H1 (cell line): ENCODE data around the gene OR52E2. TPM values are rescaled to one million over a fixed set of nuclear protein-coding genes. Genes with fewer than 3 reads are reported as not detected.

Source experiments
- CTCF ChIA-PET: fragments of 300-600 bp; sonication (Branson Sonifier 250); formaldehyde crosslinking; loops from one replicate; lab custom pipeline; 2021; ENCODE audit not compliant: partially characterized antibody; lab: Charles Lee
- POLR2A ChIA-PET: fragments of 300-600 bp; sonication (Branson Sonifier 250); formaldehyde crosslinking; loops from one replicate; lab custom pipeline; 2021; ENCODE audit warnings: inconsistent platforms; ENCODE audit not compliant: partially characterized antibody; lab: Charles Lee
- DNase-seq, 2 experiments: peaks; one replicate each; pipeline versions ENCODE4 v3.0.0 to v3.0.0-alpha.2; 2010 to 2022; ENCODE audit warnings: low spot score in 2 of 2, low read depth in 1 of 2, mixed read lengths in 1 of 2
- FAIRE-seq: peaks from 2 replicates; lab custom pipeline; 2011; peaks lifted over from hg19 to GRCh38; lab: Jason Lieb, UNC
- H2AFZ ChIP-seq: 2 replicates; pipeline ENCODE4 v1.8.1; 2012; ENCODE audit warnings: low read length, inconsistent platforms
- H2AK5ac ChIP-seq: 2 replicates; pipeline ENCODE4 v1.6.1; 2013; ENCODE audit warnings: low read depth, low read length
- H2BK120ac ChIP-seq: replicated peaks from 2 replicates; pipeline ENCODE3; 2013; ENCODE audit warnings: low read depth, low read length, inconsistent platforms
- H2BK12ac ChIP-seq: 2 replicates; pipeline ENCODE4 v1.6.1; 2013; ENCODE audit warnings: low read depth, low read length
- H2BK15ac ChIP-seq: 2 replicates; pipeline ENCODE4 v1.6.1; 2013; ENCODE audit warnings: low read length
- H2BK20ac ChIP-seq: 2 replicates; pipeline ENCODE4 v1.6.1; 2013; ENCODE audit warnings: low read length
- H2BK5ac ChIP-seq: 2 replicates; pipeline ENCODE4 v1.6.1; 2013; ENCODE audit warnings: low read depth, low read length
- H3K14ac ChIP-seq: 2 replicates; pipeline ENCODE4 v1.6.1; 2013; ENCODE audit warnings: inconsistent platforms; ENCODE audit not compliant: insufficient read length
- H3K18ac ChIP-seq: 2 replicates; pipeline ENCODE4 v1.6.1; 2013; ENCODE audit warnings: low read length; ENCODE audit errors: extremely low read depth
- H3K23ac ChIP-seq: 2 replicates; pipeline ENCODE4 v1.6.1; 2013; ENCODE audit warnings: inconsistent platforms; ENCODE audit not compliant: insufficient read length
- H3K23me2 ChIP-seq: 2 replicates; pipeline ENCODE4 v1.6.1; 2013; ENCODE audit warnings: low read depth, low read length
- H3K27ac ChIP-seq: 2 replicates; pipeline ENCODE4 v1.6.1; 2011; ENCODE audit warnings: low read depth, low read length, inconsistent platforms
- H3K27me3 ChIP-seq, 4 experiments: replicated peaks in 1 of 4; 1 replicate in 1 of 4; 2 replicates in 3 of 4; pipeline versions ENCODE4 v1.6.1 to v1.8.1; 2011 to 2013; ENCODE audit warnings: low read length in 3 of 4, mild to moderate bottlenecking in 3 of 4, inconsistent platforms in 2 of 4, mixed read lengths in 2 of 4, moderate library complexity in 1 of 4; ENCODE audit not compliant: control insufficient read depth in 3 of 4, insufficient read depth in 3 of 4; ENCODE audit errors: extremely low read depth in 1 of 4
- H3K36me3 ChIP-seq, 4 experiments: 2 replicates each; pipeline versions ENCODE4 v1.6.1 to v1.8.1; 2011 to 2013; ENCODE audit warnings: mild to moderate bottlenecking in 4 of 4, low read length in 3 of 4, moderate library complexity in 2 of 4, control low read depth in 1 of 4, inconsistent platforms in 1 of 4; ENCODE audit not compliant: insufficient read depth in 4 of 4, control insufficient read depth in 2 of 4
- H3K4ac ChIP-seq: replicated peaks from 2 replicates; pipeline ENCODE3; 2013; ENCODE audit warnings: low read length, low read depth, mixed read lengths, inconsistent platforms; ENCODE audit not compliant: insufficient read length
- H3K4me1 ChIP-seq, 4 experiments: replicated peaks in 1 of 4; 1 replicate in 1 of 4; 2 replicates in 3 of 4; pipeline versions ENCODE4 v1.6.1 to v1.8.1; 2011 to 2013; ENCODE audit warnings: low read length in 3 of 4, inconsistent platforms in 2 of 4, mixed read lengths in 1 of 4; ENCODE audit not compliant: insufficient read depth in 4 of 4, control insufficient read depth in 3 of 4
- H3K4me2 ChIP-seq, 2 experiments: 2 replicates each; pipeline versions ENCODE4 v1.6.1 to v1.8.1; 2011 to 2013; ENCODE audit warnings: low read depth in 2 of 2, low read length in 2 of 2, control low read depth in 1 of 2, inconsistent platforms in 1 of 2, mild to moderate bottlenecking in 1 of 2; ENCODE audit not compliant: insufficient read depth in 1 of 2
- H3K4me3 ChIP-seq, 4 experiments: fragments of 200-600, 300-600 bp in 1 of 4; sonication (generic), shearing (Covaris generic), sonication (Bioruptor Twin) in 1 of 4; 2 replicates each; pipeline versions ENCODE4 v1.5.1 to v1.8.1; 2011 to 2016; ENCODE audit warnings: low read length in 4 of 4, low read depth in 3 of 4, control low read depth in 2 of 4, inconsistent platforms in 2 of 4, mild to moderate bottlenecking in 2 of 4, mixed read lengths in 1 of 4, moderate library complexity in 1 of 4; ENCODE audit not compliant: insufficient read depth in 2 of 4; ENCODE audit errors: extremely low read depth in 1 of 4
- H3K56ac ChIP-seq: replicated peaks from 2 replicates; pipeline ENCODE3; 2013; ENCODE audit warnings: low read depth, mild to moderate bottlenecking, mixed read lengths, low read length, inconsistent platforms; ENCODE audit not compliant: insufficient read length
- H3K79me1 ChIP-seq: 2 replicates; pipeline ENCODE4 v1.6.1; 2013; ENCODE audit warnings: low read depth, low read length, control low read depth
- H3K79me2 ChIP-seq, 2 experiments: 2 replicates each; pipeline versions ENCODE4 v1.6.1 to v1.8.1; 2012 to 2013; ENCODE audit warnings: low read length in 2 of 2, mild to moderate bottlenecking in 2 of 2, inconsistent platforms in 1 of 2; ENCODE audit not compliant: insufficient read depth in 2 of 2, control insufficient read depth in 1 of 2
- H3K9ac ChIP-seq, 4 experiments: replicated peaks in 1 of 4; 1 replicate in 1 of 4; 2 replicates in 3 of 4; pipeline versions ENCODE4 v1.6.1 to v1.8.1; 2011 to 2013; ENCODE audit warnings: low read depth in 3 of 4, low read length in 3 of 4, control low read depth in 2 of 4, mild to moderate bottlenecking in 2 of 4, moderate library complexity in 2 of 4, inconsistent platforms in 1 of 4; ENCODE audit errors: extremely low read depth in 1 of 4
- H3K9me3 ChIP-seq, 2 experiments: 2 replicates each; pipeline versions ENCODE4 v1.6.1 to v1.8.1; 2012 to 2013; ENCODE audit warnings: mild to moderate bottlenecking in 2 of 2, moderate library complexity in 2 of 2, control low read depth in 1 of 2, inconsistent platforms in 1 of 2, low read depth in 1 of 2, low read length in 1 of 2, mixed read lengths in 1 of 2; ENCODE audit not compliant: insufficient read depth in 2 of 2
- H4K20me1 ChIP-seq, 2 experiments: replicated peaks in 1 of 2; 2 replicates each; pipeline versions ENCODE3 to v1.8.1; 2011 to 2013; ENCODE audit warnings: inconsistent platforms in 2 of 2, low read length in 2 of 2, mild to moderate bottlenecking in 1 of 2; ENCODE audit not compliant: insufficient read depth in 2 of 2, control insufficient read depth in 1 of 2
- H4K5ac ChIP-seq: 2 replicates; pipeline ENCODE4 v1.6.1; 2013; ENCODE audit warnings: low read length, low read depth, mixed read lengths, inconsistent platforms; ENCODE audit not compliant: insufficient read length
- H4K8ac ChIP-seq: 2 replicates; pipeline ENCODE4 v1.8.0; 2013; ENCODE audit warnings: mild to moderate bottlenecking, moderate library complexity, low read length, inconsistent platforms; ENCODE audit not compliant: insufficient read depth; ENCODE audit errors: extremely low read depth
- H4K91ac ChIP-seq: replicated peaks from 2 replicates; pipeline ENCODE3; 2013; ENCODE audit warnings: low read length, mixed read lengths, inconsistent platforms; ENCODE audit not compliant: insufficient read length
- CHD2 ChIP-seq: IDR thresholded peaks from 2 replicates; pipeline ENCODE4 v1.6.1; 2012; ENCODE audit warnings: low read length, improper control_type of control experiment
- EP300 ChIP-seq, 2 experiments: IDR thresholded peaks; 1 replicate in 1 of 2; 2 replicates in 1 of 2; pipeline ENCODE4 v1.6.1; 2011 to 2012; ENCODE audit warnings: low read depth in 2 of 2, low read length in 2 of 2, mild to moderate bottlenecking in 2 of 2, borderline replicate concordance in 1 of 2, inconsistent platforms in 1 of 2, moderate library complexity in 1 of 2
- GTF2F1 ChIP-seq: IDR thresholded peaks from 2 replicates; pipeline ENCODE4 v1.6.1; 2012; ENCODE audit warnings: low read depth, low read length, improper control_type of control experiment, borderline replicate concordance
- NRF1 ChIP-seq: IDR thresholded peaks from 2 replicates; pipeline ENCODE4 v1.6.1; 2011; ENCODE audit warnings: mild to moderate bottlenecking, low read depth, low read length, improper control_type of control experiment
- POLR2A ChIP-seq, 2 experiments: IDR thresholded peaks; 1 replicate in 1 of 2; 2 replicates in 1 of 2; pipeline ENCODE4 v1.6.1; 2011; ENCODE audit warnings: low read depth in 2 of 2, low read length in 2 of 2, mild to moderate bottlenecking in 2 of 2; ENCODE audit errors: control extremely low read depth in 1 of 2
- POLR2AphosphoS5 ChIP-seq: IDR thresholded peaks from 2 replicates; pipeline ENCODE4 v1.6.1; 2011; ENCODE audit warnings: low read depth, low read length
- RAD21 ChIP-seq, 2 experiments: IDR thresholded peaks in 1 of 2; conservative IDR thresholded peaks in 1 of 2; 2 replicates each; pipeline ENCODE4 v1.6.1; 2011; ENCODE audit warnings: low read depth in 2 of 2, low read length in 2 of 2, improper control_type of control experiment in 1 of 2, inconsistent platforms in 1 of 2, mild to moderate bottlenecking in 1 of 2, moderate library complexity in 1 of 2
- SIRT6 ChIP-seq: IDR thresholded peaks from one replicate; pipeline ENCODE4 v1.7.1; 2012; ENCODE audit warnings: low read length, inconsistent platforms
- SP2 ChIP-seq: IDR thresholded peaks from 2 replicates; pipeline ENCODE4 v1.6.1; 2012; ENCODE audit warnings: mild to moderate bottlenecking, low read length, inconsistent platforms
- TAF1 ChIP-seq: IDR thresholded peaks from 2 replicates; pipeline ENCODE4 v1.6.1; 2011; ENCODE audit warnings: mild to moderate bottlenecking, low read depth, low read length
- TCF12 ChIP-seq: IDR thresholded peaks from 2 replicates; pipeline ENCODE4 v1.6.1; 2011; ENCODE audit warnings: low read depth, mild to moderate bottlenecking, low read length
- WGBS, 2 experiments: shearing (Covaris generic) in 1 of 2; methylation state at CpG; one replicate each; pipeline versions ENCODE4 v1.1.6 to v1.1.7; 2013 to 2015; ENCODE audit warnings: low lambda C conversion rate in 2 of 2, mixed read lengths in 2 of 2, inconsistent platforms in 1 of 2, low coverage in 1 of 2, missing lambda C conversion rate in 1 of 2; ENCODE audit not compliant: insufficient replicate concordance in 2 of 2, insufficient coverage in 1 of 2, insufficient read length in 1 of 2; ENCODE audit errors: extremely low coverage in 1 of 2, missing lambda C conversion rate in 1 of 2; 5-methylcytosine and 5-hydroxymethylcytosine counted together
- polyA plus RNA-seq, 7 experiments: library from polyadenylated mRNA; depleted of rRNA in 3 of 7; stranded (reverse) in 5 of 7; unstranded in 2 of 7; fragments of >200 nt in 5 of 7; fragments of 200-250 nt in 2 of 7; gene quantifications; 1 replicate in 5 of 7; 2 replicates in 1 of 7; 4 replicates in 1 of 7; pipeline versions ENCODE4 v1.2.1 to v1.2.3, GENCODE V29; 2011 to 2013; ENCODE audit warnings: missing spikeins in 2 of 7, mixed read lengths in 2 of 7
- total RNA-seq: library from RNA; stranded (reverse); fragmentation: NEBNext Ultra II Directional; extraction: Animal tissue kit (Norgen Biotek cat#: 25700); gene quantifications from 2 replicates; pipeline ENCODE4 v1.2.1, GENCODE V29; 2021
- TF ChIP-seq, protein P1 (sequence below): IDR thresholded peaks from 2 replicates; pipeline ENCODE4 v1.6.1; 2011; ENCODE audit warnings: low read depth, mild to moderate bottlenecking, low read length; ENCODE audit not compliant: insufficient read depth

OR52E2 gene
- total and polyA plus RNA-seq, 2 of the 8 experiments (the other 6 are each of a cell fraction or from before 2014, with no cell fraction given) = not detected

DNA sequence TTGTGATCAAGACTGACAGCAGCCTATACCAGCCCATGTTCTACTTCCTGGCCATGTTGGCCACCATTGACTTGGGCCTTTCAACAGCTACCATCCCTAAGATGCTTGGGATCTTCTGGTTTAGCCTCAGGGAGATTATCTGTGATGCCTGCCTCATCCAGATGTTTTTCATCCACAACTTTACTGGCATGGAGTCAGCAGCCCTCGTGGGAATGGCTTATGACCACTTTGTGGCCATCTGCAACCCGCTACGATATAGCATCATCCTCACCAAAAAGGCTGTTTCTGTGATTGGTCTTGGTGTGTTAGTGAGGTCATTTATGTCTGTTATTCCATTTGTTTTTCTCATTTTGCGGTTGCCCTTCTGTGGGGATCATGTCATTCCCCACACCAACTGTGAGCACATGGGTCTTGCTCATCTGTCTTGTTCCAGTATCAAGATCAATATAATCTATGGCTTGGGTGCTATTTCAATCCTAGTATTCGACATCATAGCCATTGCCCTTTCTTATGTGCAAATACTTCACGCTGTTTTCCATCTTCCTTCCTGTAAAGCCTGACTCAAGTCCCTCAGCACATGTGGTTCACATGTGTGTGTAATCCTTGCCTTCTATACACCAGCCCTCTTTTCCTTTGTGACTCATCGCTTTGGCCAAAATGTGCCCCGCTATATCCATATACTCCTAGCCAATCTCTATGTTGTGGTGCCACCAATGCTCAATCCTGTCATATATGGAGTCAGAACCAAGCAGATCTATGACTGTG is 33.6 kb upstream of the OR52E2 start:
- POLR2A ChIA-PET = no interaction called here
- Histone ChIP-seq H4K8ac (no peak overlapping the region), H3K27ac (no peak overlapping the region), H4K91ac (no peak overlapping the region), H3K14ac (no peak overlapping the region), H3K4ac (no peak overlapping the region), H2AK5ac (no peak overlapping the region), H3K23me2 (no peaks in the 10 kb centered on the region), H2BK20ac (no peak overlapping the region), H2AFZ (no peak overlapping the region), H2BK15ac (no peak overlapping the region), H3K56ac (no peak overlapping the region), H2BK12ac (no peak overlapping the region), H3K79me2 (no peaks in the 10 kb centered on the region), H2BK120ac (no peak overlapping the region), H4K20me1 (no peaks in the 10 kb centered on the region), H3K4me1 (no peaks in the 10 kb centered on the region), H3K36me3 (no peaks in the 10 kb centered on the region), H2BK5ac (no peak overlapping the region), H3K27me3 (no peaks in the 10 kb centered on the region), H3K23ac (no peak overlapping the region), H4K5ac (no peak overlapping the region), H3K79me1 (no peaks in the 10 kb centered on the region), H3K9me3 (no peaks in the 10 kb centered on the region), H3K4me3 (no peak overlapping the region), H3K4me2 (no peak overlapping the region), H3K18ac (no peak overlapping the region), H3K9ac (no peak overlapping the region)
- DNase-seq = no peak
- CTCF ChIA-PET = no interaction called here
- no peak for FAIRE-seq
- WGBS, 2 experiments = 93% methylated on average over 8 of the region's 8 CpGs; no CpG with 5 or more reads in 1 of the 2 experiments
- no peak for TF ChIP-seq NRF1
- TF ChIP-seq TCF12 = no peak
- TF ChIP-seq POLR2A (IDR thresholded peaks at IDR 0.05; ENCODE audit: control extremely low read depth in 1 of 2, low read depth in 2 of 2, low read length in 2 of 2) = no peak
- no peak for TF ChIP-seq CHD2
- no peak for TF ChIP-seq EP300 (IDR thresholded peaks at IDR 0.05; ENCODE audit: borderline replicate concordance in 1 of 2, low read depth in 2 of 2, low read length in 2 of 2)
- TF ChIP-seq SP2 = no peak
- TF ChIP-seq, protein P1, sequence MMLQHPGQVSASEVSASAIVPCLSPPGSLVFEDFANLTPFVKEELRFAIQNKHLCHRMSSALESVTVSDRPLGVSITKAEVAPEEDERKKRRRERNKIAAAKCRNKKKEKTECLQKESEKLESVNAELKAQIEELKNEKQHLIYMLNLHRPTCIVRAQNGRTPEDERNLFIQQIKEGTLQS = no peak
- no peak for TF ChIP-seq POLR2AphosphoS5
- no peak for TF ChIP-seq TAF1
- TF ChIP-seq RAD21 (IDR thresholded peaks at IDR 0.05 in 1 of 2, conservative IDR thresholded peaks at IDR 0.05 in 1 of 2; ENCODE audit: low read depth in 2 of 2, low read length in 2 of 2) = no peak
- TF ChIP-seq SIRT6 = no peak
- TF ChIP-seq GTF2F1 = no peak
